HG03103 (cell line): Measurements from ENCODE around the gene XCL1.
"Not testable (repeated sequence)": the region's sequence is repeated elsewhere in the genome, so short reads cannot be mapped to it uniquely, and the experiment has no call there.

Source experiments
- ATAC-seq: cut with Tn5 transposase; IDR thresholded peaks from one replicate; pipeline ENCODE4 v1.9.1; 2021; ENCODE audit warnings: low read depth; ENCODE audit not compliant: unreplicated experiment

The XCL1 gene

GRCh38 chr1:168576245-168576688 lies at the start of gene XCL1:
XCL1 (plus strand) TSS chr1:168576605; CDS start chr1:168576638, 33 bp downstream.
- not testable (repeated sequence) for ATAC-seq

GRCh38 chr1:168529518-168529917 lies 46.9 kb upstream of the XCL1 start:
- ATAC-seq: no peak

- no peak for ATAC-seq
Measured at GRCh38 chr1:168531615-168532345, 44.6 kb upstream of the XCL1 start.

- ATAC-seq: peak; percentile 67
Measured at GRCh38 chr1:168535536-168535935, 40.9 kb upstream of the XCL1 start.

- ATAC-seq: not testable (repeated sequence)
Measured at GRCh38 chr1:168540798-168541197, 35.6 kb upstream of the XCL1 start.

GRCh38 chr1:168542978-168543377 lies 33.4 kb upstream of the XCL1 start:
- not testable (repeated sequence) for ATAC-seq

GRCh38 chr1:168543840-168544498 lies 32.4 kb upstream of the XCL1 start, which contains the start of gene XCL2:
XCL2 (minus strand) TSS chr1:168543997; CDS start chr1:168543964, 33 bp downstream.
- ATAC-seq: not testable (repeated sequence)

GRCh38 chr1:168545678-168546552 lies 30.5 kb upstream of the XCL1 start:
- not testable (repeated sequence) for ATAC-seq

GRCh38 chr1:168546553-168546895 lies 29.9 kb upstream of the XCL1 start:
- not testable (repeated sequence) for ATAC-seq

- no peak for ATAC-seq
Measured at GRCh38 chr1:168550971-168551370, 25.4 kb upstream of the XCL1 start.

GRCh38 chr1:168551688-168552087 lies 24.7 kb upstream of the XCL1 start:
- no peak for ATAC-seq

- no peak for ATAC-seq
Measured at GRCh38 chr1:168552961-168553360, 23.4 kb upstream of the XCL1 start.

- no peak for ATAC-seq
Measured at GRCh38 chr1:168553680-168554553, 22.5 kb upstream of the XCL1 start.

GRCh38 chr1:168554603-168555483 lies 21.6 kb upstream of the XCL1 start:
- ATAC-seq: no peak

GRCh38 chr1:168555508-168556046 lies 20.8 kb upstream of the XCL1 start:
- no peak for ATAC-seq

GRCh38 chr1:168556647-168557046 lies 19.8 kb upstream of the XCL1 start:
- no peak for ATAC-seq

GRCh38 chr1:168560370-168560769 lies 16.0 kb upstream of the XCL1 start:
- no peak for ATAC-seq

- no peak for ATAC-seq
Measured at GRCh38 chr1:168561989-168562388, 14.4 kb upstream of the XCL1 start.

- ATAC-seq: no peak
Measured at GRCh38 chr1:168565825-168566224, 10.6 kb upstream of the XCL1 start.
